Astrocyte (in vitro differentiated cells and primary cell): ENCODE measurements around the gene OR2AE1.

Experiments
- CTCF ChIP-seq: IDR thresholded peaks from 2 replicates; pipeline ENCODE4 v1.5.1; 2011; ENCODE audit warnings: low read depth, mild to moderate bottlenecking, inconsistent platforms, low read length, moderate library complexity; ENCODE audit not compliant: insufficient read depth
- EZH2 ChIP-seq: IDR thresholded peaks from 2 replicates; pipeline ENCODE4 v1.6.1; 2012; ENCODE audit warnings: mild to moderate bottlenecking, low read length, inconsistent platforms; ENCODE audit not compliant: insufficient read depth

- no peak for TF ChIP-seq CTCF
- no peak for TF ChIP-seq EZH2
Measured at GRCh38 chr7:99833289-99833877, 43.5 kb downstream of the OR2AE1 start.
